IMR-90 (cell line): ENCODE data around the gene ARHGAP28. TPM values are rescaled to one million over a fixed set of nuclear protein-coding genes. Genes with fewer than 3 reads are reported as not detected.

Source experiments
- ATAC-seq: fragments of 200-7000 bp; cut with Tn5 transposase; 2 replicates; pipeline ENCODE4 v1.9.1; 2020; ENCODE audit warnings: low read depth, mild to moderate bottlenecking, moderate library complexity
- BruUV-seq: library from RNA; stranded (reverse); fragments of 400-500 nt; replicated peaks from 2 replicates; lab custom pipeline; 2021; lab: Mats Ljungman, UMichigan
- CTCF ChIA-PET: fragments of 300-600 bp; formaldehyde crosslinking; extraction: SDS; loops from one replicate; lab custom pipeline; 2021; ENCODE audit warnings: antibody characterized with exemption; lab: Yijun Ruan, JAX
- POLR2A ChIA-PET: fragments of 300-600 bp; sonication (Branson Sonifier 250); formaldehyde crosslinking; loops from one replicate; lab custom pipeline; 2022; ENCODE audit warnings: antibody characterized with exemption; ENCODE audit not compliant: unreplicated experiment; lab: Charles Lee
- DNase-seq: peaks from one replicate; pipeline ENCODE4 v3.0.0; 2013
- H2AFZ ChIP-seq: replicated peaks from 2 replicates; pipeline ENCODE3; 2013; ENCODE audit warnings: low read length, mild to moderate bottlenecking; ENCODE audit not compliant: poor library complexity
- H2AK5ac ChIP-seq: 2 replicates; pipeline ENCODE4 v1.6.1; 2013; ENCODE audit warnings: low read depth, low read length, inconsistent platforms
- H2AK9ac ChIP-seq: replicated peaks from 2 replicates; pipeline ENCODE3; 2013; ENCODE audit warnings: mild to moderate bottlenecking, low read depth, low read length, moderate library complexity; ENCODE audit not compliant: poor library complexity
- H2BK120ac ChIP-seq: 2 replicates; pipeline ENCODE4 v1.6.1; 2013; ENCODE audit warnings: low read depth, low read length, inconsistent platforms
- H2BK15ac ChIP-seq: 3 replicates; pipeline ENCODE4 v1.6.1; 2013; ENCODE audit warnings: low read depth, low read length, inconsistent platforms
- H2BK20ac ChIP-seq: 2 replicates; pipeline ENCODE4 v1.6.1; 2013; ENCODE audit warnings: low read depth, mild to moderate bottlenecking, inconsistent platforms, low read length, moderate library complexity
- H2BK5ac ChIP-seq: 2 replicates; pipeline ENCODE4 v1.6.1; 2013; ENCODE audit warnings: mild to moderate bottlenecking, low read depth, low read length, inconsistent platforms; ENCODE audit not compliant: poor library complexity, severe bottlenecking
- H3K14ac ChIP-seq: replicated peaks from 2 replicates; pipeline ENCODE4 v1.6.1; 2013; ENCODE audit warnings: low read depth, low read length, inconsistent platforms
- H3K18ac ChIP-seq: 2 replicates; pipeline ENCODE4 v1.6.1; 2013; ENCODE audit warnings: low read depth, low read length, control low read depth
- H3K23ac ChIP-seq: 2 replicates; pipeline ENCODE4 v1.6.1; 2013; ENCODE audit warnings: low read depth, low read length, inconsistent platforms
- H3K27ac ChIP-seq: 2 replicates; pipeline ENCODE4 v1.5.1; 2013; ENCODE audit warnings: mild to moderate bottlenecking, control low read depth, low read length; ENCODE audit not compliant: insufficient read depth
- H3K27me3 ChIP-seq: 2 replicates; pipeline ENCODE4 v1.6.1; 2013; ENCODE audit warnings: low read length; ENCODE audit not compliant: control insufficient read depth, insufficient read depth
- H3K36me3 ChIP-seq: 2 replicates; pipeline ENCODE4 v1.6.1; 2013; ENCODE audit warnings: low read length, mixed read lengths; ENCODE audit not compliant: control insufficient read depth, insufficient read depth
- H3K4ac ChIP-seq: 2 replicates; pipeline ENCODE4 v1.6.1; 2013; ENCODE audit warnings: low read depth, low read length, inconsistent platforms
- H3K4me1 ChIP-seq: 2 replicates; pipeline ENCODE4 v1.6.1; 2013; ENCODE audit warnings: low read length, mixed read lengths; ENCODE audit not compliant: control insufficient read depth, insufficient read depth
- H3K4me2 ChIP-seq: 2 replicates; pipeline ENCODE4 v1.6.1; 2013; ENCODE audit warnings: low read depth, mild to moderate bottlenecking, control low read depth, low read length, moderate library complexity
- H3K4me3 ChIP-seq: 2 replicates; pipeline ENCODE4 v1.5.1; 2013; ENCODE audit warnings: low read depth, mild to moderate bottlenecking, control low read depth, low read length, moderate library complexity; ENCODE audit not compliant: insufficient read depth
- H3K56ac ChIP-seq: 2 replicates; pipeline ENCODE4 v1.6.1; 2013; ENCODE audit warnings: low read length, inconsistent platforms; ENCODE audit not compliant: insufficient read depth; ENCODE audit errors: extremely low read depth
- H3K79me1 ChIP-seq, 2 experiments: 2 replicates each; pipeline ENCODE4 v1.6.1; 2013; ENCODE audit warnings: low read length in 2 of 2, inconsistent platforms in 1 of 2, low read depth in 1 of 2
- H3K9ac ChIP-seq: 2 replicates; pipeline ENCODE4 v1.6.1; 2013; ENCODE audit warnings: low read depth, low read length, control low read depth
- H3K9me1 ChIP-seq: 2 replicates; pipeline ENCODE4 v1.6.1; 2013; ENCODE audit warnings: low read length, inconsistent platforms; ENCODE audit not compliant: insufficient read depth
- H3K9me3 ChIP-seq: 2 replicates; pipeline ENCODE4 v1.6.1; 2013; ENCODE audit warnings: low read length; ENCODE audit not compliant: control insufficient read depth, insufficient read depth
- H4K20me1 ChIP-seq: 2 replicates; pipeline ENCODE4 v1.6.1; 2013; ENCODE audit warnings: low read length, inconsistent platforms; ENCODE audit not compliant: insufficient read depth
- H4K5ac ChIP-seq: 2 replicates; pipeline ENCODE4 v1.6.1; 2013; ENCODE audit warnings: mild to moderate bottlenecking, low read depth, low read length, control low read depth
- H4K8ac ChIP-seq, 2 experiments: 2 replicates each; pipeline ENCODE4 v1.6.1; 2013; ENCODE audit warnings: low read depth in 2 of 2, low read length in 2 of 2, control low read depth in 1 of 2, inconsistent platforms in 1 of 2
- H4K91ac ChIP-seq: 2 replicates; pipeline ENCODE4 v1.6.1; 2013; ENCODE audit warnings: low read depth, low read length, inconsistent platforms; ENCODE audit not compliant: insufficient read depth
- BHLHE40 ChIP-seq: fragments of 150-350 bp; IDR thresholded peaks from 2 replicates; pipeline ENCODE4 v1.6.1; 2016; ENCODE audit warnings: mild to moderate bottlenecking, low read depth, low read length
- CEBPB ChIP-seq: IDR thresholded peaks from 2 replicates; pipeline ENCODE4 v1.6.1; 2012; ENCODE audit warnings: low read depth, low read length, improper control_type of control experiment
- CHD1 ChIP-seq: IDR thresholded peaks from 2 replicates; pipeline ENCODE4 v1.6.1; 2012; ENCODE audit warnings: low read depth, low read length, improper control_type of control experiment
- FOS ChIP-seq: fragments of 150-350 bp; IDR thresholded peaks from 2 replicates; pipeline ENCODE4 v1.6.1; 2016; ENCODE audit warnings: low read depth, low read length
- MAFK ChIP-seq: IDR thresholded peaks from 2 replicates; pipeline ENCODE4 v1.6.1; 2012; ENCODE audit warnings: low read depth, low read length, improper control_type of control experiment
- MAZ ChIP-seq: IDR thresholded peaks from 2 replicates; pipeline ENCODE4 v1.6.1; 2012; ENCODE audit warnings: low read depth, mild to moderate bottlenecking, low read length, improper control_type of control experiment, moderate library complexity, borderline replicate concordance
- MXI1 ChIP-seq: IDR thresholded peaks from 2 replicates; pipeline ENCODE4 v1.6.1; 2012; ENCODE audit warnings: low read depth, mild to moderate bottlenecking, low read length, moderate library complexity, borderline replicate concordance
- POLR2A ChIP-seq: IDR thresholded peaks from 2 replicates; pipeline ENCODE4 v1.6.1; 2012; ENCODE audit warnings: mild to moderate bottlenecking, low read depth, low read length
- RAD21 ChIP-seq: IDR thresholded peaks from 2 replicates; pipeline ENCODE4 v1.6.1; 2012; ENCODE audit warnings: low read length, improper control_type of control experiment
- RCOR1 ChIP-seq: IDR thresholded peaks from 2 replicates; pipeline ENCODE4 v1.6.1; 2012; ENCODE audit warnings: mild to moderate bottlenecking, low read length, improper control_type of control experiment; ENCODE audit not compliant: insufficient replicate concordance
- RFX5 ChIP-seq: IDR thresholded peaks from 2 replicates; pipeline ENCODE4 v1.8.0; 2012; ENCODE audit warnings: low read depth, mild to moderate bottlenecking, low read length, moderate library complexity
- SMC3 ChIP-seq: fragments of 150-350 bp; IDR thresholded peaks from 2 replicates; pipeline ENCODE4 v1.6.1; 2016; ENCODE audit warnings: low read depth, mild to moderate bottlenecking, antibody characterized with exemption, low read length, moderate library complexity
- USF2 ChIP-seq: fragments of 150-350 bp; IDR thresholded peaks from 2 replicates; pipeline ENCODE4 v1.6.1; 2017; ENCODE audit warnings: mild to moderate bottlenecking, antibody characterized with exemption, low read length, low read depth
- WGBS, 2 experiments: methylation state at CpG; one replicate each; pipeline versions ENCODE4 v1.1.5 to v1.1.7; 2013; ENCODE audit warnings: missing lambda C conversion rate in 2 of 2; ENCODE audit not compliant: insufficient read length in 1 of 2; ENCODE audit errors: extremely low coverage in 2 of 2; 5-methylcytosine and 5-hydroxymethylcytosine counted together
- dilution Hi-C: fragments of 300-500 bp; cut with HindIII; formaldehyde crosslinking; loops from one replicate; pipeline ENCODE4 v1.14.3; 2018; ENCODE audit warnings: low sequenced_read_pairs; ENCODE audit not compliant: unreplicated experiment
- in situ Hi-C: fragments of 300-500 bp; cut with MboI; formaldehyde crosslinking; loops from 3 replicates; pipeline ENCODE4 v1.14.3; 2019; ENCODE audit warnings: low sequenced_read_pairs, inconsistent platforms, mixed read lengths
- intact Hi-C: fragments of 100-400 bp; cut with micrococcal nuclease; formaldehyde crosslinking; loops from 2 replicates; pipeline ENCODE4 v1.10.0; 2022
- polyA plus RNA-seq, 3 experiments: library from polyadenylated mRNA; depleted of rRNA; stranded (reverse); fragments of >200 nt; gene quantifications; 2 replicates each; pipeline ENCODE4 v1.2.3, GENCODE V29; 2012; ENCODE audit warnings: low replicate concordance in 1 of 3
- total RNA-seq: library from RNA; depleted of rRNA; stranded (reverse); fragments of >200 nt; gene quantifications from 2 replicates; pipeline ENCODE4 v1.2.3, GENCODE V29; 2012
- TF ChIP-seq, protein P1 (sequence below): fragments of 150-350 bp; IDR thresholded peaks from 2 replicates; pipeline ENCODE4 v1.6.1; 2016; ENCODE audit warnings: low read depth, mild to moderate bottlenecking, low read length, moderate library complexity, borderline replicate concordance

The ARHGAP28 gene
- total and polyA plus RNA-seq, 2 of the 4 experiments (the other 2 are of a cell fraction), result 1.8 to 3.8 TPM

DNA sequence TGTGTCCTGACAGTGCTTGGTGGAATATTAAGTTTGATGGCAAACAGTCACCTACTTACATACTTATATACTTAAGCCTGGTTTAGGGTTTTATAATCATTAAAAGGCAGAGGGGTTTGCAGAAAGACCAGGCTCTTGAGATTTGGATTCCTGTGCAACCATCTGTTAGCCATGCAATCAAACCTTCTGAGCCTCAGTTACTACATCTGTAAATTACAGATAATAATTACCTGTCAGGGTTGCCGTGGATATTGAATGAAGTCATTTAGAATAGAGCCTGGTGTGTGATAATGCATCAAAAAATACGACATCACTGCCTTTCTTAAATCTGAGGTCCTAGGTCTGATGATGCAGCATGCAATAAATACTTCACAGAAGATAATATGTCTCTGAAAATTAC lies 152.9 kb downstream of the ARHGAP28 start:
- Histone ChIP-seq H3K4me1 (peaks cover 7% of the 10 kb centered on the region), H4K5ac (no peak overlapping the region), H3K36me3 (peaks cover 19% of the 10 kb centered on the region; the same call in 1 of the 2 replicates), H2BK120ac (no peak overlapping the region), H2AFZ (no peak overlapping the region), H2BK20ac (no peak overlapping the region), H3K4ac (no peak overlapping the region), H3K56ac (no peak overlapping the region), H4K20me1 (no peaks in the 10 kb centered on the region), H3K27me3 (no peaks in the 10 kb centered on the region), H3K9me3 (no peaks in the 10 kb centered on the region), H3K27ac (no peak overlapping the region), H2AK5ac (no peak overlapping the region), H3K4me2 (no peak overlapping the region), H4K91ac (no peak overlapping the region), H3K79me1 (no peaks in the 10 kb centered on the region), H3K9me1 (0 out of 2 replicates have a peak, but pooled peaks cover 2% of the 10 kb centered on the region), H3K9ac (no peak overlapping the region), H3K23ac (no peak overlapping the region), H3K18ac (no peak overlapping the region), H2BK5ac (no peak overlapping the region), H2AK9ac (no peak overlapping the region), H3K4me3 (no peak overlapping the region), H4K8ac (no peak overlapping the region), H2BK15ac (no peak overlapping the region), H3K14ac (no peak overlapping the region)
- ChIA-PET CTCF (no interaction called here), POLR2A (no interaction called here)
- in situ Hi-C loops, result loop anchor here (25.0 kb wide), 1 partner anchor 670 kb away; no protein-coding TSS in a partner anchor
- no peak for TF ChIP-seq MAFK
- no peak for TF ChIP-seq RCOR1
- TF ChIP-seq CEBPB, result no peak
- no peak for TF ChIP-seq POLR2A
- TF ChIP-seq FOS, result no peak
- TF ChIP-seq MAZ, result no peak
- TF ChIP-seq USF2, result no peak
- TF ChIP-seq RFX5, result no peak
- no peak for TF ChIP-seq RAD21
- TF ChIP-seq SMC3, result no peak
- TF ChIP-seq, protein P1, sequence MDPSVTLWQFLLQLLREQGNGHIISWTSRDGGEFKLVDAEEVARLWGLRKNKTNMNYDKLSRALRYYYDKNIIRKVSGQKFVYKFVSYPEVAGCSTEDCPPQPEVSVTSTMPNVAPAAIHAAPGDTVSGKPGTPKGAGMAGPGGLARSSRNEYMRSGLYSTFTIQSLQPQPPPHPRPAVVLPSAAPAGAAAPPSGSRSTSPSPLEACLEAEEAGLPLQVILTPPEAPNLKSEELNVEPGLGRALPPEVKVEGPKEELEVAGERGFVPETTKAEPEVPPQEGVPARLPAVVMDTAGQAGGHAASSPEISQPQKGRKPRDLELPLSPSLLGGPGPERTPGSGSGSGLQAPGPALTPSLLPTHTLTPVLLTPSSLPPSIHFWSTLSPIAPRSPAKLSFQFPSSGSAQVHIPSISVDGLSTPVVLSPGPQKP, result no peak
- no peak for TF ChIP-seq CHD1
- no peak for TF ChIP-seq MXI1
- TF ChIP-seq BHLHE40, result no peak
- DNase-seq (no peak), ATAC-seq (no peak)
- intact Hi-C loops, result loop anchor here (10.0 kb wide), 1 partner anchor 468 kb away; the partner anchor contains the start of gene L3MBTL4
- no TSS peak for BruUV-seq
- WGBS, 2 experiments, result no CpG with 5 or more reads among the region's 2 CpGs
- dilution Hi-C loops, result no loop called here
